PC-9 (cell line): ENCODE data around the gene SLC44A1. TPM values are rescaled to one million over a fixed set of nuclear protein-coding genes. Genes with fewer than 3 reads are reported as not detected.

Source experiments
- BruUV-seq: library from RNA; stranded (reverse); fragments of 400-500 nt; replicated peaks from 2 replicates; lab custom pipeline; 2021; lab: Mats Ljungman, UMichigan
- CTCF ChIA-PET: fragments of 300-600 bp; sonication (Branson Sonifier 250); formaldehyde crosslinking; loops from one replicate; lab custom pipeline; 2022; ENCODE audit warnings: antibody characterized with exemption; lab: Charles Lee
- POLR2A ChIA-PET: fragments of 300-600 bp; sonication (Branson Sonifier 250); formaldehyde crosslinking; loops from one replicate; lab custom pipeline; 2022; ENCODE audit warnings: antibody characterized with exemption; ENCODE audit not compliant: unreplicated experiment; lab: Charles Lee
- DNase-seq, 2 experiments: peaks; one replicate each; pipeline versions ENCODE4 v3.0.0 to v3.0.0-alpha.2; 2015 to 2022; ENCODE audit warnings: mixed read lengths in 1 of 2
- H2AFZ ChIP-seq: fragments of 200-600 bp; sonication (generic); 2 replicates; pipeline ENCODE4 v1.8.1; 2017; ENCODE audit warnings: antibody characterized with exemption
- H3F3A ChIP-seq: fragments of 200-600 bp; sonication (generic); 2 replicates; pipeline ENCODE4 v1.8.1; 2017; ENCODE audit warnings: antibody characterized with exemption, mild to moderate bottlenecking, low read depth; ENCODE audit not compliant: insufficient read depth
- H3K27ac ChIP-seq: fragments of 200-600 bp; sonication (generic); 2 replicates; pipeline ENCODE4 v1.6.1; 2016; ENCODE audit warnings: mixed run types
- H3K27me3 ChIP-seq: fragments of 200-600 bp; sonication (generic); 2 replicates; pipeline ENCODE4 v1.6.1; 2016; ENCODE audit warnings: low read depth, mixed run types; ENCODE audit not compliant: insufficient read depth
- H3K36me3 ChIP-seq: fragments of 200-600 bp; sonication (generic); 2 replicates; pipeline ENCODE4 v1.6.1; 2016; ENCODE audit warnings: low read depth, mixed run types
- H3K4me1 ChIP-seq: fragments of 200-600 bp; sonication (generic); replicated peaks from 2 replicates; pipeline ENCODE4 v1.6.1; 2016; ENCODE audit warnings: mixed run types; ENCODE audit not compliant: insufficient read depth
- H3K4me2 ChIP-seq: fragments of 200-600 bp; sonication (generic); 2 replicates; pipeline ENCODE4 v1.6.1; 2017; ENCODE audit warnings: mixed run types
- H3K4me3 ChIP-seq: fragments of 200-600 bp; sonication (generic); 2 replicates; pipeline ENCODE4 v1.6.1; 2016; ENCODE audit warnings: mixed run types
- H3K79me2 ChIP-seq: fragments of 200-600 bp; sonication (generic); 2 replicates; pipeline ENCODE4 v1.6.1; 2017; ENCODE audit warnings: low read depth, mixed run types
- H3K9me2 ChIP-seq: fragments of 200-600 bp; sonication (generic); 2 replicates; pipeline ENCODE4 v1.8.1; 2017; ENCODE audit warnings: mild to moderate bottlenecking; ENCODE audit not compliant: insufficient read depth
- H3K9me3 ChIP-seq: fragments of 200-600 bp; sonication (generic); 2 replicates; pipeline ENCODE4 v1.8.1; 2016; ENCODE audit warnings: low read depth; ENCODE audit not compliant: insufficient read depth
- H4K20me1 ChIP-seq: fragments of 200-600 bp; sonication (generic); 2 replicates; pipeline ENCODE4 v1.8.1; 2017; ENCODE audit not compliant: insufficient read depth
- EZH2 ChIP-seq: fragments of 200-600 bp; sonication (generic); IDR thresholded peaks from 2 replicates; pipeline ENCODE4 v1.8.0; 2017; ENCODE audit warnings: antibody characterized with exemption, low read depth
- intact Hi-C: fragments of 100-400 bp; cut with micrococcal nuclease; formaldehyde crosslinking; loops from one replicate; pipeline ENCODE4 v1.10.0; 2022; ENCODE audit not compliant: unreplicated experiment
- total RNA-seq: library from RNA; stranded (reverse); gene quantifications from 2 replicates; pipeline ENCODE4 v1.2.3, GENCODE V29; 2021
- TF ChIP-seq, protein P1 (sequence below): fragments of 200-600 bp; sonication (generic); conservative IDR thresholded peaks from 2 replicates; pipeline ENCODE4 v1.6.1; 2017; ENCODE audit warnings: mixed run types, antibody characterized with exemption, mild to moderate bottlenecking, moderate library complexity

The SLC44A1 gene
- total RNA-seq, 1 experiment from 2014 or later, result 95.2 TPM

DNA sequence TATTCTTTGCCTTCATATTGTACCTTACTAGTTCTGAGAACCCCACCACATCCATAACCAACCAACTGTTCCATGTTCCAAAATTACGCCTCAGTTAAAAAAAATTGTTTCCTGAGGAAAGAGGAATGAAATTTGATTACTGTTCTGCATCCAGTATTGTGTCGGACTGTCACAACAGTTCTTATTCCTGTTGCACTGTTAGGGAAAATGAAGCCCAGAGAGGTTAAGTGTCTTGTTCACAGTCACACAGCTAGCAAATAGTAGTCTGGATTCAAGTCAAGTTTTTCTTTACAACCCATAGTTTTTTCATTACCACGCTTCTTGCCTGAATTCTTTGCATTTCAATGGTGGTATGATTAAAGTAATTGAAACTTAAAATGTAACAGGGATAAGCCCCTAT, 207.7 kb downstream of the SLC44A1 start:
- H3K27ac ChIP-seq, result no peak overlapping the region
- no peaks in the 10 kb centered on the region for H3F3A ChIP-seq
- H4K20me1 ChIP-seq, result no peaks in the 10 kb centered on the region
- no peak overlapping the region for H3K4me2 ChIP-seq
- no peaks in the 10 kb centered on the region for H3K9me2 ChIP-seq
- intact Hi-C loops, result no loop called here
- H3K4me3 ChIP-seq, result no peak overlapping the region
- H3K4me1 ChIP-seq, result peaks cover 14% of the 10 kb centered on the region
- no peaks in the 10 kb centered on the region for H3K9me3 ChIP-seq
- H3K79me2 ChIP-seq, result peaks cover 24% of the 10 kb centered on the region
- no peak for DNase-seq
- H3K36me3 ChIP-seq, result no peaks in the 10 kb centered on the region
- no peaks in the 10 kb centered on the region for H3K27me3 ChIP-seq
- H2AFZ ChIP-seq, result no peak overlapping the region
- ChIA-PET CTCF (interaction anchor here (0.7 kb wide), 1 partner anchor 417 kb away, joined by 3 read pairs; no protein-coding TSS in a partner anchor), POLR2A (no interaction called here)
- TF ChIP-seq EZH2, result no peak
- BruUV-seq, result no TSS peak

DNA sequence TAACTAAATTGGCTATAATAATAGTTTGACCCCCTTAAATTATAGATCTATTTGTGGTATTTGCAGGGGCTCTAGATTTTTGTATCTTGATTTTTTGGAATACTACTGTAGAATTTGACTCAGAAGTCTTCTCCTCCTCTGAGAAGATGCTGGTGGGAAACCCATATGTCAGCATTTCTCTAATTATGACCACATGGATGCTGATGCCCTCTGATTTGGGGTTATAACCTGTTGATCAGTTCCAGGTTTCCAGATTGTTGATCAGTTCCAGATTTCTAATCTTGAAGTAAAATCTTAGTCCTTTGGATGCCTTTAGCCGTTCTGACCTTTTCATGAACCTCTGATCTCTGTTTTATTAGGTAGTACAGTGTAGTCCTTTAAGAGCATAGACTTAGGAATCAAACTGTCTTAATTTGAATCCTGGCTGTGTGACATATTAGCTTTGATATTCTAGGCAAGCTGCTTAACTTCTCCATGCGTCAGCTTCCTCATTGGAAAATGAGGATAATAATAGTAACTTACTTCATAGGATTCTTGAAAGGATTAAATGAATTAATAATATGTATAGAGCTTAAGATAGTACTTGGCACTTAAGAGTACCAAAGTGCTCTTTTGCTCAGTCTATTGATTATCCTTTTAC, 211.5 kb downstream of the SLC44A1 start:
- no peaks in the 10 kb centered on the region for H3K9me2 ChIP-seq

DNA sequence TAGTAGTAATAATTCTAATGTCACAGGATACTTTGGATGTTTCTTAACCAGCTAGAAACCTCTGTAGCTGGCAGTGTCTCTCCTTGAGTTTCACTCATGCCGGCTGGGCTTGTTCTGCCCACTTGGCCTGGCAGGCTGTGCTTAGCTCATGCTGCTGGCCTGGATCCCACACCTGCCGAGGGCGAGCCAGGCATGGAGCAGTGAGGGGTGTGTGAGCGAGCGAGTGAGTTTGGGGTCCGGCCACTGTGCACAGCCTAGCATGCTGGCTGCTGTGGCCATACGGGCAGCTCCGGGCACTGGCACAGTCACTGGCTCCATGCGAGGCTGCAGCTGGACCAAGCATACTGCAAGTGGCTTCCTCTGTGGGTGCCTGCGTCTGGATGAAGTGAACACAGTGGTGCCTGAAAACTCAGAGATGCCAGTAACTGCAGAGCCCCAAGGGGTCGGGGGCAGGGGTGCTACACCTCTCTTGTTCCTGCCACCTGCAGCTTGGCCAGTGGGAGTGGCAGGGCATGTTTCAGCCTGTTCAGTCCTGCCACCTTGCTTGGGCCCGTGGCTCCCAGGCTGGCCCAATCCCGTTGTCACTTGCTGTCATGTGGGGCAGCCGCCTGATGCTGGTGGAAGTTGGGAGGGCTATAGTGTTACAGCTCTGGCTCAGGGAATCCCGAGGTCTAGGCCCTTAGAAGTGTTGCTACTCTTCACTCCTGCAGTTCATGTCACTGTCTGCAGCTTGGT, 213.3 kb downstream of the SLC44A1 start:
- Histone ChIP-seq H3K36me3 (no peaks in the 10 kb centered on the region), H3K27me3 (no peaks in the 10 kb centered on the region), H3K4me2 (no peak overlapping the region), H3K27ac (no peak overlapping the region), H3K4me1 (no peaks in the 10 kb centered on the region), H3K9me2 (no peaks in the 10 kb centered on the region), H3K4me3 (no peak overlapping the region), H3K79me2 (no peaks in the 10 kb centered on the region), H3K9me3 (no peaks in the 10 kb centered on the region), H4K20me1 (no peaks in the 10 kb centered on the region), H2AFZ (no peak overlapping the region), H3F3A (no peaks in the 10 kb centered on the region)
- BruUV-seq, result no TSS peak
- intact Hi-C loops, result no loop called here
- ChIA-PET POLR2A (interaction anchor here (0.6 kb wide), 1 partner anchor 187 kb away, joined by 17 read pairs; no protein-coding TSS in a partner anchor), CTCF (no interaction called here)
- no peak for DNase-seq
- no peak for TF ChIP-seq EZH2
- TF ChIP-seq, protein P1, sequence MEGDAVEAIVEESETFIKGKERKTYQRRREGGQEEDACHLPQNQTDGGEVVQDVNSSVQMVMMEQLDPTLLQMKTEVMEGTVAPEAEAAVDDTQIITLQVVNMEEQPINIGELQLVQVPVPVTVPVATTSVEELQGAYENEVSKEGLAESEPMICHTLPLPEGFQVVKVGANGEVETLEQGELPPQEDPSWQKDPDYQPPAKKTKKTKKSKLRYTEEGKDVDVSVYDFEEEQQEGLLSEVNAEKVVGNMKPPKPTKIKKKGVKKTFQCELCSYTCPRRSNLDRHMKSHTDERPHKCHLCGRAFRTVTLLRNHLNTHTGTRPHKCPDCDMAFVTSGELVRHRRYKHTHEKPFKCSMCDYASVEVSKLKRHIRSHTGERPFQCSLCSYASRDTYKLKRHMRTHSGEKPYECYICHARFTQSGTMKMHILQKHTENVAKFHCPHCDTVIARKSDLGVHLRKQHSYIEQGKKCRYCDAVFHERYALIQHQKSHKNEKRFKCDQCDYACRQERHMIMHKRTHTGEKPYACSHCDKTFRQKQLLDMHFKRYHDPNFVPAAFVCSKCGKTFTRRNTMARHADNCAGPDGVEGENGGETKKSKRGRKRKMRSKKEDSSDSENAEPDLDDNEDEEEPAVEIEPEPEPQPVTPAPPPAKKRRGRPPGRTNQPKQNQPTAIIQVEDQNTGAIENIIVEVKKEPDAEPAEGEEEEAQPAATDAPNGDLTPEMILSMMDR, result no peak

More for the DNA sequence above, 211.5 kb downstream of the SLC44A1 start:
- no peaks in the 10 kb centered on the region for H3K9me3 ChIP-seq
- H4K20me1 ChIP-seq, result no peaks in the 10 kb centered on the region
- CTCF ChIA-PET, result no interaction called here
- no peaks in the 10 kb centered on the region for H3K79me2 ChIP-seq
- H3K4me3 ChIP-seq, result no peak overlapping the region
- no peak overlapping the region for H2AFZ ChIP-seq
- POLR2A ChIA-PET, result no interaction called here
- intact Hi-C loops, result no loop called here
- H3K27ac ChIP-seq, result no peak overlapping the region
- BruUV-seq, result no TSS peak
- DNase-seq, result no peak
- H3F3A ChIP-seq, result no peaks in the 10 kb centered on the region
- H3K36me3 ChIP-seq, result no peaks in the 10 kb centered on the region
- H3K27me3 ChIP-seq, result no peaks in the 10 kb centered on the region
- no peak for TF ChIP-seq EZH2
- TF ChIP-seq, protein P1, result no peak
- no peak overlapping the region for H3K4me2 ChIP-seq
- H3K4me1 ChIP-seq, result no peaks in the 10 kb centered on the region
